ENCODE results near the gene ZCCHC8. TPM values are rescaled to one million over a fixed set of nuclear protein-coding genes. Genes with fewer than 3 reads are reported as not detected.

The ZCCHC8 gene
- total RNA-seq, 1 experiment from 2014 or later, result 16.0 TPM

DNA sequence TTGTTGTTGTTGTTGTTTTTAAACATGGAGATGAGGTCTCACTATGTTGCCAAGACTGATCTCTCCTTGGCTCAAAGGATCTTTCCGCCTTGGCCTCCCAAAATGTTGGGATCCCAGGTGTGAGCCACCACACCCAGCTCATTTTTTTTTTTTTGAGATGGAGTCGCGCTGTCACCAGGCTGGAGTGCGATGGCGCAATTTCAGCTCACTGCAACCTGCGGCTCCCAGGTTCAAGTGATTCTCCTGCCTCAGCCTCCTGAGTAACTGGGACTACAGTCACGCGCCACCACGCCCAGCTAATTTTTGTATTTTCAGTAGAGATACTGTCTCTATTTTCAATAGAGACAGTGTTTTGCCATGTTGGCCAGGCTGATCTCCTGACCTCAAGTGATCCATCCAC is 73.3 kb downstream of the ZCCHC8 start:
- DNase-seq (ENCODE audit: low spot score), result no peak

GRCh38 chr12:122423258-122424165 is 77.2 kb downstream of the ZCCHC8 start:
- DNase-seq (ENCODE audit: low spot score), result no peak

- no peak for DNase-seq (ENCODE audit: low spot score)
Measured at GRCh38 chr12:122422730-122423257, 77.9 kb downstream of the ZCCHC8 start.

DNA sequence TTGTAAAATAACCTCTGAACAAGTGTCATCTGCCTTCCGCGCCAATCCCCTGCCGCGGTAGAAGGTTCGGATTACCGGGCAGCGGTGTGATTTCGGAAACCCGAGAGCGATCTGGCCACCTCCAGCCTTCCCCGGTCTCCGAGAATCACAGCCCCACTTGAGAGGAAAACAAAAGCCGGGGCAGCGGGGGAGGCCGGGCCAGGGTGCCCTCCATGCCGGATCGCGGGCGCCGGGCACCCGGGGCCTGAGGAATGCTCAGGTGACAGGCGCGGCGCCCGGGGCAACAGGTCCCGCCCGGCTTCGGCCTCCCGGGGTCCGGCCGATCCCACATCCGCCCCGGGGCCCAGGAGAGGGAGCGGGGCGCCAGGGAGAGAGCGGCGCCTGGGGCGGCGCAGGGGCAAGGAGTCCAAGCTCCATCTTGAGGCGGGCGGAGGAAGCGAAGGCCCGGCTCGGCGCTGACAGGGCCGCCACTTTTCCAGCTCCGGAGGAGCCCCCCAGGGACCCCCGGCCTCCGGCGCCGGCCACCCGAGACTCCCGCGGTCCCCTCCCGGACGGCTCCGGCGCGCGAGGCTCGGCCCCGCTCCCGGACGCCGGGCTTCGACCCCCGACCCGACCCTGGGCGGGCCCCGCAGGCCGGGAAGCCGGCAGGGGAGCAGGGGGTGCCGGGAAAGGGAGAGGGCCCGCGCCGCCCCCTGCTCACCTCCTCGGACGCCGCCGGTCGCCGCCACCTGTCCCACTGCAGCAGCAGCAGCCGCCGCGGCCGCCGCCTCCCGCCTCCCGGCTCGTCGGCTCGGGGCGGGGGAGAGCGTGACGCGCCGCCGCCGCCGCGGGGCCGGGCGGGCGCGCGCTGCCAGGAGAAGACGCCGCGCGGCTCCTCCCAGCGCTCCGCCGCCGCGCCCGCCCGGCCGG is 78.7 kb downstream of the ZCCHC8 start, which contains the start of gene CLIP1:
TSS of gene CLIP1 (minus strand) at position 849 of the 909 bp plus-strand sequence. CDS start 42,217 bp downstream, outside the sequence.
- peak; percentile 37 for DNase-seq (ENCODE audit: low spot score)

Other genes with a start within 250 kb of the ZCCHC8 start
- gene VPS33A, start 234.4 kb downstream of the ZCCHC8 start, total RNA-seq (2014; rRNA removed; shearing (Covaris generic)), result 15.6 and 16.8 TPM in 2 replicates
- gene CLIP1, start 78.3 kb downstream of the ZCCHC8 start, total RNA-seq (2014; rRNA removed; shearing (Covaris generic)), result 16.9 and 22.4 TPM in 2 replicates
- 32.1 and 35.7 TPM in 2 replicates for gene RSRC2, start 26.0 kb upstream of the ZCCHC8 start, total RNA-seq (2014; rRNA removed; shearing (Covaris generic))
- 17.9 and 31.4 TPM in 2 replicates for gene KNTC1, start 26.3 kb upstream of the ZCCHC8 start, total RNA-seq (2014; rRNA removed; shearing (Covaris generic))
- 0.31 TPM in 1 of 2 replicates, not detected in the other for gene HCAR2, start 202.4 kb upstream of the ZCCHC8 start, total RNA-seq (2014; rRNA removed; shearing (Covaris generic))
- gene HCAR3, start 215.9 kb upstream of the ZCCHC8 start, total RNA-seq (2014; rRNA removed; shearing (Covaris generic)), result not detected in 2 replicates
- not detected in 2 replicates for gene HCAR1, start 229.9 kb upstream of the ZCCHC8 start, total RNA-seq (2014; rRNA removed; shearing (Covaris generic))

Data from H4 (cell line).